Ovary (tissue), 3 donors: ENCODE results near the gene IL1RAPL2.
"Not testable (repeated sequence)": the region's sequence is repeated elsewhere in the genome, so short reads cannot be mapped to it uniquely, and the experiment has no call there.

Source experiments
- POLR2A ChIP-seq: fragments of 450-650 bp; IDR thresholded peaks from one replicate; pipeline ENCODE4 v1.6.1; 2017; ENCODE audit warnings: antibody characterized with exemption, mild to moderate bottlenecking, moderate library complexity
- TF ChIP-seq, protein P1 (sequence below), 3 donors: fragments of 450-650 bp in 2 of 3; fragments of 200-600 bp in 1 of 3; IDR thresholded peaks; one replicate each; pipeline versions ENCODE4 v1.5.1 to v1.8.0; 2016 to 2022; ENCODE audit warnings: antibody characterized with exemption in 3 of 3, mild to moderate bottlenecking in 1 of 3
- donor health status: DM: no; HTN: no; CAD: no.

DNA sequence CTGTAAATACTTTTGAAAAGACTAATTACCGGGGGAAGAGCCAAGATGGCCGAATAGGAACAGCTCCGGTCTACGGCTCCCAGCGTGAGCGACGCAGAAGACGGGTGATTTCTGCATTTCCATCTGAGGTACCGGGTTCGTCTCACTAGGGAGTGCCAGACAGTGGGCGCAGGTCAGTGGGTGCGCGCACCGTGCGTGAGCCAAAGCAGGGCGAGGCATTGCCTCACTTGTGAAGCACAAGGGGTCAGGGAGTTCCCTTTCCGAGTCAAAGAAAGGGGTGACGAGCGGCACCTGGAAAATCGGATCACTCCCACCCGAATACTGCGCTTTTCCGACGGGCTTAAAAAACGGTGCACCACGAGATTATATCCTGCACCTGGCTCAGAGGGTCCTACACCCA lies 1230.9 kb downstream of the IL1RAPL2 start:
- TF ChIP-seq, protein P1, sequence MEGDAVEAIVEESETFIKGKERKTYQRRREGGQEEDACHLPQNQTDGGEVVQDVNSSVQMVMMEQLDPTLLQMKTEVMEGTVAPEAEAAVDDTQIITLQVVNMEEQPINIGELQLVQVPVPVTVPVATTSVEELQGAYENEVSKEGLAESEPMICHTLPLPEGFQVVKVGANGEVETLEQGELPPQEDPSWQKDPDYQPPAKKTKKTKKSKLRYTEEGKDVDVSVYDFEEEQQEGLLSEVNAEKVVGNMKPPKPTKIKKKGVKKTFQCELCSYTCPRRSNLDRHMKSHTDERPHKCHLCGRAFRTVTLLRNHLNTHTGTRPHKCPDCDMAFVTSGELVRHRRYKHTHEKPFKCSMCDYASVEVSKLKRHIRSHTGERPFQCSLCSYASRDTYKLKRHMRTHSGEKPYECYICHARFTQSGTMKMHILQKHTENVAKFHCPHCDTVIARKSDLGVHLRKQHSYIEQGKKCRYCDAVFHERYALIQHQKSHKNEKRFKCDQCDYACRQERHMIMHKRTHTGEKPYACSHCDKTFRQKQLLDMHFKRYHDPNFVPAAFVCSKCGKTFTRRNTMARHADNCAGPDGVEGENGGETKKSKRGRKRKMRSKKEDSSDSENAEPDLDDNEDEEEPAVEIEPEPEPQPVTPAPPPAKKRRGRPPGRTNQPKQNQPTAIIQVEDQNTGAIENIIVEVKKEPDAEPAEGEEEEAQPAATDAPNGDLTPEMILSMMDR (IDR thresholded peaks at IDR 0.05): not testable (repeated sequence)
- TF ChIP-seq POLR2A: not testable (repeated sequence)
